ENCODE results near the gene BCAP29.
"Not testable (repeated sequence)": the region's sequence is repeated elsewhere in the genome, so short reads cannot be mapped to it uniquely, and the experiment has no call there.

The BCAP29 gene

GRCh38 chr7:107628461-107629064 lies 48.5 kb downstream of the BCAP29 start:
- no peak for DNase-seq

DNA sequence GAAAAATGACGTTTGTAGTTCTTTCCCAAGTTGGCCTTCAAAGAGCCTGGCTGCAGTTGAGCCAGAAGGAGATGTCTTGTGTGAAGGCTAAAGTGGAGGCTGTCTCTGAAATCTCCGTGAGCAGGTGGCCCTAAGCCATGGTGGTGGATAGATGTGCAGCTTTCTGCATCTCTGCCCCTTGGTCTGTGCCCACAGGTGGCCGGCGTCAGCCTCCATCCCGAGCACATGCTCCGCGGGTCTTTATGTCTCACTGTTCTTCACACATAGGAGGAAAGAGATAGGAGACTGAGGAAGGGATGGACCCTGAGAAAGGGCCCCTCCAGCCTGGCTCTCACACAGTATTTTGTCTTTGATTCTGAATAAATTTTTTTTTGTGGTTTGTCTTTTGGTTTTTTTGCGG lies 50.3 kb downstream of the BCAP29 start:
- DNase-seq = no peak

- no peak for DNase-seq
Observed at GRCh38 chr7:107631588-107632491, 51.8 kb downstream of the BCAP29 start.

GRCh38 chr7:107632492-107632865 lies 52.4 kb downstream of the BCAP29 start:
- no peak for DNase-seq

GRCh38 chr7:107638594-107638993 lies 58.5 kb downstream of the BCAP29 start:
- no peak for DNase-seq

- DNase-seq = not testable (repeated sequence)
Observed at GRCh38 chr7:107639070-107639469, 59.0 kb downstream of the BCAP29 start.

DNA sequence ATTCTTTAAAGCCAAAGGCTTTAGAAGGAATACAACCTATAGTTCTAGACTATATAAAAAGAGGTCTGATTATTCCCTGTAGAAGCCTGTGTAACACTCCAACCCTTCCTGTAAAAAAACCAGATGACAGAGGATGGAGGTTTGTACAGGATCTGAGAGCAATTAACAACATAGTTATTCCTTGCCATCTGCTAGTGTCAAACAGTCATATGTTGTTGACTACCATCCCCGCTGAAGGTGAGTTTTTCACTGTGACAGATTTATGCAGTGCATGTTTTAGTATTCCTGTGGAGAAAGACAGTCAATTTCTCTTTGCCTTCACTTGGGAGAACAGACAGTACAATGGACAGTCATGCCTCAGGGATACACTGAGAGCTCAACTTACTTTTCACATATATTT lies 61.6 kb downstream of the BCAP29 start:
- DNase-seq = no peak

DNA sequence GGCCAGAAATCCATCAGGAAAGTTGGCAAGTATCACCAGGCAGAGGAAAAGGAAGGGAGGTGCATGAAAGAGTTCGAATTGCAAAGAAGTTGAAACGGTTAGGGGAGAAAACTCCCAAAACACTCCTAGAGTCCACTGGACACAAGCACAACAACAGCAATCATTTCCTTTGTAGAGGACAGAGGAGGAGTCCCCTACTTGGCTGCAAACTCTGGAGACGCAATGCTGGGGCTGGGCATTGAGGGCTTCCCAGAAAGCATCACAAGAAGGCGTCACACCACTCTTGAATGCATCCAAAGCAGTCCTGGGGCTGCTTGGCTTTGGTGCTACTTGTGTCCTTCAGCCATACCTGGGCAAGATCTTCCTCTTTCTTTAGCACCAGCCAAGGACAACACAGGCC lies 62.5 kb downstream of the BCAP29 start:
- DNase-seq = no peak

DNA sequence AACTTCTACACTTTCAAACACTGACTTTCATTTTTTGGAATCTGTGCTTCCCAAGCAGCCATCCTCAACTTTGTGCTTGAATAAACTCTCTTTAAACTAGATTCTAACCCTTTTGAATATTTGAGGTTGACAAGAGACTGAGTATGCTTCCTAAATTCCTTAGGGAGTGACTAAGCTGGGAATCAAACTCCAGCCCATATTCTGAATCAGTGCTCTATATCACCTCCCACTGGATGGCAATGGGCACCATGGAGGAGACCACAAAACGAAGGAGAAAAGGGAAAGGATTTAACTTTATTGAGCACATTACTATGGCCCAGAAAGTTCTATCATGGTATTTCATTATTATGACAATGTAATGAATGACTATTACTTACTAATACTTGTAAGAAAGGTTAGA lies 63.4 kb downstream of the BCAP29 start:
- DNase-seq = no peak

DNA sequence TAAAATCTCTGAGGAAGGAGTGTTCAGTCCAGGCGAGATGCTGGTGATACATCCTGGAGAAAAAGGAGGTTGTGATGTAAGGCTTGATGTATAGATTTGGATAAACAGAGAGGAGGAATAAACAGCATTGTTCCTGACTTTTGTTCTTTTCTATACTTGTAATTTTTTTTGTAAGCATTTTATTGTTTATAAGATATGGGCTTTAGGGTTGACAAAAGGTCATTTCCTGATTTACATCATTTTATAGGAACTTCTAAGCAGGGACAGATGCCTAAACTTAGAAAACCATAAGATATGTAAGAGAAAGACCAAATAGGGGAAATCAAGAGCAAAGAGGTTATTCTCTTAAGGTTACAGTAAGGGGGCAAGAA lies 63.9 kb downstream of the BCAP29 start:
- DNase-seq = no peak

- no peak for DNase-seq
Observed at GRCh38 chr7:107644309-107644974, 64.4 kb downstream of the BCAP29 start.

GRCh38 chr7:107652642-107653041 lies 72.6 kb downstream of the BCAP29 start:
- no peak for DNase-seq

DNA sequence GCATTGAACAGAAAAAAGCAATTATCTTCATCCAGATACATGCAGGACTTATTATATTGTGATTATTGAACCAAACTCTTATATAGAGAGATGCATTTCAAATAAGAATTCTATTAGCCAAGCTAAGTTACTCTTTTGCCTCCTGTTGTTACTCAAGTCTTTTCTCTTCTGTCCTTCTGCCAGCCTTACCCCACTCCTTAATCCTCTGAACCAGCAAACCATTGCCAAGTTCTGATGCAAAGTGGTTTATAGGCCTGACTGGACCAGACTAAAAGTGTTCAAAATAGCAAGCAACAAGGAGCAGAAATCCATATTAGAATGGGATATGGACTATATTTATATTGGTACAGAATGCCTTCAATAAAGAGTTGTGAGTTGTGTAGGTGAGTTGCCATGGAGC lies 78.4 kb downstream of the BCAP29 start:
- DNase-seq = no peak

GRCh38 chr7:107659666-107660065 lies 79.6 kb downstream of the BCAP29 start:
- DNase-seq = no peak

GRCh38 chr7:107660381-107661080 lies 80.5 kb downstream of the BCAP29 start, which contains the start of gene SLC26A4:
SLC26A4 (plus strand) TSS chr7:107660828; CDS start chr7:107661642, 814 bp downstream.
- no peak for DNase-seq

GRCh38 chr7:107661081-107661864 lies 81.2 kb downstream of the BCAP29 start:
- peak; percentile 65 for DNase-seq

GRCh38 chr7:107661865-107662379 lies 81.9 kb downstream of the BCAP29 start:
- no peak for DNase-seq

DNA sequence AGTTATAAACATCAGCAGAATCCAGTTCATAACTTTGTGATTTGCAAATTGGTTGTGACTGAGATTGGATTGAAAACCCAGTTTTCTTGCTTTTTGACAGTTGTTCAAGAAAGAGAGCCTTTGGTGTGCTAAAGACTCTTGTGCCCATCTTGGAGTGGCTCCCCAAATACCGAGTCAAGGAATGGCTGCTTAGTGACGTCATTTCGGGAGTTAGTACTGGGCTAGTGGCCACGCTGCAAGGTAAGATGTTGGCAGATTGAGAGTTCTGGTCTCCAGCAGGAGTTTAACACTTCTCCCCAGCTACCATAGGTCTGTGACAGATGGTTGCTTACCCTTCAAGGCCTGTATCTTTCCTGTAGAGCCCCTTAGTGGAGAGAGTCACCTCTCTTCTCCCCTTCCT lies 83.2 kb downstream of the BCAP29 start:
- DNase-seq = no peak

GRCh38 chr7:107666790-107667189 lies 86.7 kb downstream of the BCAP29 start:
- no peak for DNase-seq

DNA sequence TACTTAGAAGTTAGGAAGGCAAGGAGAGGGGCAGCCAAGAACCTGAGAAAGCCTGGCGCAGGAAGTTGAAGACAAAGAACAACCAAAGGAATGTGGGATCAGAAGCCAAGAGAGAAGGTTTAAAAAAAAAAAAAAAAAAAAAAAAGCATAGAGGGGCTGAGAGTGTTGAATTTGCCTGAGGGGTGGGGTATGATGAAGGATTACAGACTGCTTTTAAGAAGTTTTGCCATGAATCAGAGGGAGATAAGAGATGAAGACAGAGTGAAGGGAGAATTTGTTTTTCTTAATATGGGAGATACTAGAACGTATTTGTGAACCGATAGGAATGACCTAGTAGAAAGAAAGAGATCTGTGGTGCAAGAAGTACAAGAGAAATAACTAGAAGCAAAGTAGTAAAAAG lies 87.3 kb downstream of the BCAP29 start:
- DNase-seq = no peak

DNA sequence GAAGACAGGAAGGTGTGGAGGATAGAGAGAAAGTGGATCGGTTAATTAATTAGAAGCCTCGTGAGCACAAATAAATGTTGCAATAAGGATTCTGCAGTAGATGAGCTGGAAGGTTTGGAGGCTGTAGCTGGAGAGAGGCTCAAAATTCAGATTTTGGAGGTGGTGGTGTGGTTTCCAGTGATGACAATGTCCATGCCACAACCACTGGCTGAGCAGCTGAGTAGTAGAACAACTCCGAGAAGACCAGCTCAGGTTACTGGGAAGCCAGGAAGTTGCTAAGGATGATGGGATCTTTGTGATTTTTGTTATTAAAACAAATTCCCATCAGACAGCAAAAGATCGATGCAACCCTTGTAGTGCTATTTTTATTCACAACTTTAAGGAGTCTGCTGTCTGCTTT lies 88.2 kb downstream of the BCAP29 start:
- DNase-seq = no peak
